Vagina (tissue), 2 donors: Measurements from ENCODE around the gene OR6K6. TPM values are rescaled to one million over a fixed set of nuclear protein-coding genes. Genes with fewer than 3 reads are reported as not detected.

Experiments
- DNase-seq, 2 donors: peaks; one replicate each; pipeline ENCODE4 v3.0.0-alpha.2; 2017; ENCODE audit errors: extremely low spot score in 2 of 2
- H3K27ac ChIP-seq: fragments of 200-600 bp; sonication (generic); one replicate; pipeline ENCODE4 v1.5.1; 2019
- H3K27me3 ChIP-seq: fragments of 200-600 bp; sonication (generic); one replicate; pipeline ENCODE4 v1.5.1; 2019
- H3K36me3 ChIP-seq, 2 donors: fragments of 200-600 bp; sonication (generic); one replicate each; pipeline ENCODE4 v1.5.1; 2017 to 2019
- H3K4me1 ChIP-seq: fragments of 200-600 bp; sonication (generic); one replicate; pipeline ENCODE4 v1.5.1; 2019
- H3K4me3 ChIP-seq, 2 donors: fragments of 200-600 bp; sonication (generic); 1 replicate in 1 of 2; 2 replicates in 1 of 2; pipeline ENCODE4 v1.5.1; 2016 to 2019
- H3K9me3 ChIP-seq: fragments of 200-600 bp; sonication (generic); one replicate; pipeline ENCODE4 v1.5.1; 2019
- CTCF ChIP-seq, 3 experiments: fragments of 450-650 bp in 2 of 3; fragments of 200-600 bp in 1 of 3; sonication (generic) in 1 of 3; IDR thresholded peaks; one replicate each; pipeline ENCODE4 v1.5.1; 2017 to 2019; ENCODE audit warnings: antibody characterized with exemption in 3 of 3, mild to moderate bottlenecking in 2 of 3, moderate library complexity in 2 of 3
- POLR2A ChIP-seq, 2 donors: fragments of 450-650 bp; IDR thresholded peaks; one replicate each; pipeline ENCODE4 v1.6.1; 2017; ENCODE audit warnings: antibody characterized with exemption in 2 of 2, mild to moderate bottlenecking in 2 of 2, moderate library complexity in 2 of 2
- POLR2AphosphoS5 ChIP-seq, 2 donors: sonication (generic); formaldehyde crosslinking; IDR thresholded peaks; one replicate each; pipeline ENCODE4 v1.9.0; 2017; ENCODE audit warnings: antibody characterized with exemption in 2 of 2, mild to moderate bottlenecking in 2 of 2, low read depth in 1 of 2; ENCODE audit not compliant: insufficient read depth in 1 of 2
- intact Hi-C: fragments of 100-400 bp; cut with DNase I; formaldehyde crosslinking; loops from one replicate; pipeline ENCODE4 v1.15.1; 2023
- total RNA-seq: library from RNA; depleted of rRNA; stranded (reverse); fragments of >200 nt; gene quantifications from one replicate; pipeline ENCODE4 v1.2.3, GENCODE V29; 2016

Gene OR6K6
- total RNA-seq, 1 donor from 2014 or later, result not detected

GRCh38 chr1:158771950-158772866 is 17.7 kb downstream of the OR6K6 start, which contains the start of gene OR6N1:
Gene OR6N1 (minus strand): TSS chr1:158772195. CDS start chr1:158766682, 5,513 bp downstream.
- no peak within 1 kb of the TSS for H3K27ac ChIP-seq
- no peak for DNase-seq
- H3K27me3 ChIP-seq, result no peaks in the 10 kb centered on the region
- intact Hi-C loops, result no loop called here
- H3K36me3 ChIP-seq, result no peaks in the 10 kb centered on the region
- no peaks in the 10 kb centered on the region for H3K9me3 ChIP-seq
- H3K4me1 ChIP-seq, result no peaks in the 10 kb centered on the region
- TF ChIP-seq CTCF (IDR thresholded peaks at IDR 0.05), result no peak
- TF ChIP-seq POLR2AphosphoS5 (IDR thresholded peaks at IDR 0.05; ENCODE audit: insufficient read depth in 1 of 2, low read depth in 1 of 2), result no peak
- no peak within 1 kb of the TSS for H3K4me3 ChIP-seq

GRCh38 chr1:158781104-158781503 is 26.6 kb downstream of the OR6K6 start, which contains the start of gene OR6N2:
Gene OR6N2 (minus strand): TSS chr1:158781204. CDS start chr1:158777635, 3,569 bp downstream.
- H3K4me3 ChIP-seq, result no peak within 1 kb of the TSS
- H3K9me3 ChIP-seq, result no peaks in the 10 kb centered on the region
- H3K4me1 ChIP-seq, result no peaks in the 10 kb centered on the region
- H3K27ac ChIP-seq, result no peak within 1 kb of the TSS
- TF ChIP-seq CTCF (IDR thresholded peaks at IDR 0.05), result no peak
- no peak for TF ChIP-seq POLR2AphosphoS5 (IDR thresholded peaks at IDR 0.05; ENCODE audit: insufficient read depth in 1 of 2, low read depth in 1 of 2)
- TF ChIP-seq POLR2A (IDR thresholded peaks at IDR 0.05), result no peak
- intact Hi-C loops, result no loop called here
- DNase-seq, result no peak
- no peaks in the 10 kb centered on the region for H3K27me3 ChIP-seq
- no peaks in the 10 kb centered on the region for H3K36me3 ChIP-seq

- DNase-seq, result no peak
- Histone ChIP-seq H3K27me3 (no peaks in the 10 kb centered on the region), H3K4me3 (no peak overlapping the region), H3K4me1 (no peaks in the 10 kb centered on the region), H3K36me3 (no peaks in the 10 kb centered on the region), H3K27ac (no peak overlapping the region), H3K9me3 (no peaks in the 10 kb centered on the region)
- intact Hi-C loops, result no loop called here
- no peak for TF ChIP-seq CTCF (IDR thresholded peaks at IDR 0.05)
- TF ChIP-seq POLR2AphosphoS5 (IDR thresholded peaks at IDR 0.05; ENCODE audit: insufficient read depth in 1 of 2, low read depth in 1 of 2), result no peak
- TF ChIP-seq POLR2A (IDR thresholded peaks at IDR 0.05), result no peak
Measured at GRCh38 chr1:158793604-158794003, 39.1 kb downstream of the OR6K6 start.

- TF ChIP-seq POLR2A (IDR thresholded peaks at IDR 0.05) (no peak), CTCF (IDR thresholded peaks at IDR 0.05) (no peak), POLR2AphosphoS5 (IDR thresholded peaks at IDR 0.05; ENCODE audit: insufficient read depth in 1 of 2, low read depth in 1 of 2) (no peak)
- no peak overlapping the region for H3K27ac ChIP-seq
- no peaks in the 10 kb centered on the region for H3K36me3 ChIP-seq
- intact Hi-C loops, result no loop called here
- no peaks in the 10 kb centered on the region for H3K4me1 ChIP-seq
- H3K9me3 ChIP-seq, result no peaks in the 10 kb centered on the region
- H3K27me3 ChIP-seq, result no peaks in the 10 kb centered on the region
- no peak overlapping the region for H3K4me3 ChIP-seq
- no peak for DNase-seq
Measured at GRCh38 chr1:158794247-158794646, 39.7 kb downstream of the OR6K6 start.

- Histone ChIP-seq H3K36me3 (no peaks in the 10 kb centered on the region), H3K27ac (no peak overlapping the region), H3K4me3 (no peak overlapping the region), H3K4me1 (no peaks in the 10 kb centered on the region), H3K27me3 (no peaks in the 10 kb centered on the region), H3K9me3 (no peaks in the 10 kb centered on the region)
- TF ChIP-seq POLR2AphosphoS5 (IDR thresholded peaks at IDR 0.05; ENCODE audit: insufficient read depth in 1 of 2, low read depth in 1 of 2) (no peak), POLR2A (IDR thresholded peaks at IDR 0.05) (no peak), CTCF (IDR thresholded peaks at IDR 0.05) (no peak)
- no peak for DNase-seq
- intact Hi-C loops, result no loop called here
Measured at GRCh38 chr1:158798531-158798930, 44.0 kb downstream of the OR6K6 start.
